HepG2 (cell line): ENCODE results near the gene ANKRA2. TPM values are rescaled to one million over a fixed set of nuclear protein-coding genes. Genes with fewer than 3 reads are reported as not detected.
A peak's percentile ranks its signal among the peaks of the same experiment; 100 is the strongest.

ENCODE experiments used
- BCL3 ChIP-seq: sonication (generic); formaldehyde crosslinking; IDR thresholded peaks from 2 replicates; pipeline ENCODE4 v1.5.1; 2020; ENCODE audit warnings: mild to moderate bottlenecking, missing genetic modification reagents, moderate library complexity
- ELF3 ChIP-seq: IDR thresholded peaks from 2 replicates; pipeline ENCODE4 v1.6.1; 2016; ENCODE audit warnings: missing genetic modification reagents, missing compliant biosample characterization
- FOXK1 ChIP-seq: sonication (generic); formaldehyde crosslinking; IDR thresholded peaks from 2 replicates; pipeline ENCODE4 v1.4.0; 2020; ENCODE audit warnings: low read depth, missing genetic modification reagents, borderline replicate concordance
- HIC2 ChIP-seq: sonication (generic); formaldehyde crosslinking; IDR thresholded peaks from 2 replicates; pipeline ENCODE4 v1.9.0; 2022; ENCODE audit warnings: low read depth, missing genetic modification reagents
- HMG20A ChIP-seq: IDR thresholded peaks from 2 replicates; pipeline ENCODE4 v1.6.1; 2016; ENCODE audit warnings: borderline replicate concordance
- HOXA9 ChIP-seq: sonication (generic); formaldehyde crosslinking; IDR thresholded peaks from 2 replicates; pipeline ENCODE4 v1.8.1; 2022; ENCODE audit warnings: missing genetic modification reagents, mild to moderate bottlenecking, moderate library complexity, borderline replicate concordance
- JUN ChIP-seq: sonication (generic); formaldehyde crosslinking; IDR thresholded peaks from 2 replicates; pipeline ENCODE4 v1.4.0; 2020; ENCODE audit warnings: mild to moderate bottlenecking, missing genetic modification reagents
- MAFG ChIP-seq: sonication (generic); formaldehyde crosslinking; IDR thresholded peaks from 2 replicates; pipeline ENCODE4 v1.5.1; 2020; ENCODE audit warnings: mild to moderate bottlenecking, missing genetic modification reagents
- MXD1 ChIP-seq: sonication (generic); formaldehyde crosslinking; IDR thresholded peaks from 2 replicates; pipeline ENCODE4 v1.4.0; 2020; ENCODE audit warnings: mild to moderate bottlenecking, missing genetic modification reagents
- MYPOP ChIP-seq: sonication (generic); formaldehyde crosslinking; IDR thresholded peaks from 2 replicates; pipeline ENCODE4 v1.8.1; 2023; ENCODE audit warnings: mild to moderate bottlenecking, moderate library complexity, missing genetic modification reagents
- POLR2A ChIP-seq, 2 experiments: IDR thresholded peaks; 2 replicates each; pipeline ENCODE4 v1.6.1; 2011; ENCODE audit warnings: low read depth in 2 of 2, low read length in 2 of 2, mild to moderate bottlenecking in 1 of 2, moderate library complexity in 1 of 2; ENCODE audit not compliant: insufficient read depth in 1 of 2
- SAP130 ChIP-seq: IDR thresholded peaks from 2 replicates; pipeline ENCODE4 v1.6.1; 2016; ENCODE audit warnings: low read depth
- SKI ChIP-seq: fragments of 450-650 bp; IDR thresholded peaks from one replicate; pipeline ENCODE4 v1.6.1; 2018; ENCODE audit warnings: mild to moderate bottlenecking; ENCODE audit not compliant: partially characterized antibody
- SMAD9 ChIP-seq: sonication (generic); formaldehyde crosslinking; IDR thresholded peaks from 2 replicates; pipeline ENCODE4 v1.5.1; 2020; ENCODE audit warnings: mild to moderate bottlenecking, missing genetic modification reagents
- STAG1 ChIP-seq: sonication (generic); formaldehyde crosslinking; IDR thresholded peaks from 2 replicates; pipeline ENCODE4 v1.4.0; 2020; ENCODE audit warnings: missing genetic modification reagents
- TEAD3 ChIP-seq: optimal IDR thresholded peaks from 2 replicates; pipeline ENCODE3; 2016; ENCODE audit warnings: borderline replicate concordance
- ZBTB38 ChIP-seq: sonication (generic); formaldehyde crosslinking; IDR thresholded peaks from 2 replicates; pipeline ENCODE4 v1.5.1; 2020; ENCODE audit warnings: mild to moderate bottlenecking, missing genetic modification reagents
- ZBTB39 ChIP-seq: sonication (generic); formaldehyde crosslinking; IDR thresholded peaks from 2 replicates; pipeline ENCODE4 v1.5.0; 2020; ENCODE audit warnings: missing genetic modification reagents
- ZFAT ChIP-seq: sonication (generic); formaldehyde crosslinking; conservative IDR thresholded peaks from 2 replicates; pipeline ENCODE4 v1.8.1; 2023; ENCODE audit warnings: missing genetic modification reagents, inconsistent platforms
- ZFP91 ChIP-seq: sonication (generic); formaldehyde crosslinking; IDR thresholded peaks from 2 replicates; pipeline ENCODE4 v1.9.0; 2022; ENCODE audit warnings: missing genetic modification reagents, mild to moderate bottlenecking, borderline replicate concordance
- ZKSCAN8 ChIP-seq: IDR thresholded peaks from 2 replicates; pipeline ENCODE4 v1.6.1; 2016; ENCODE audit warnings: borderline replicate concordance, missing genetic modification reagents, missing compliant biosample characterization
- ZNF136 ChIP-seq: sonication (generic); formaldehyde crosslinking; IDR thresholded peaks from 2 replicates; pipeline ENCODE4 v1.8.1; 2022; ENCODE audit warnings: low read depth, mild to moderate bottlenecking, moderate library complexity, missing genetic modification reagents
- polyA plus RNA-seq, 8 experiments: library from polyadenylated mRNA; depleted of rRNA in 3 of 8; stranded (reverse) in 7 of 8; unstranded in 1 of 8; fragments of >200 nt; fragmentation: Illumina TruSeq in 4 of 8; extraction: Trizol in 4 of 8; gene quantifications; 2 replicates each; pipeline versions ENCODE4 v1.2.1 to v1.2.3, GENCODE V29; 2011 to 2016; ENCODE audit warnings: low read depth in 4 of 8, missing spikeins in 1 of 8, mixed read lengths in 1 of 8; ENCODE audit not compliant: insufficient read depth in 1 of 8
- total RNA-seq, 5 experiments: library from RNA; depleted of rRNA; stranded (reverse); fragments of >200 nt; fragmentation: Illumina TruSeq; extraction: Trizol; gene quantifications; 2 replicates each; pipeline ENCODE4 v1.2.3, GENCODE V29; 2016; ENCODE audit warnings: low read depth in 1 of 5

Gene ANKRA2
- total and polyA plus RNA-seq, 2 of the 13 experiments (the other 11 are each of a cell fraction or from before 2014, with no cell fraction given): 23.6 to 33.6 TPM

- TF ChIP-seq ZBTB39 (CRISPR knock-in tag): no peak
- no peak for TF ChIP-seq BCL3 (CRISPR knock-in tag)
- TF ChIP-seq POLR2A (IDR thresholded peaks at IDR 0.05; ENCODE audit: insufficient read depth in 1 of 2, low read depth in 2 of 2, low read length in 2 of 2): no peak
- no peak for TF ChIP-seq HIC2 (CRISPR knock-in tag)
- peak; percentile 36 for TF ChIP-seq SKI
- TF ChIP-seq ZNF136 (CRISPR knock-in tag): 0 out of 2 replicates have a peak, but pooled peaks have one; percentile 36
- peak; percentile 55; the same call in 1 of the 2 replicates for TF ChIP-seq HMG20A (CRISPR knock-in tag)
- TF ChIP-seq STAG1: no peak
- no peak for TF ChIP-seq ZBTB38
- TF ChIP-seq SAP130: peak; percentile 76
- no peak for TF ChIP-seq ZFAT
- no peak for TF ChIP-seq MXD1 (CRISPR knock-in tag)
- TF ChIP-seq TEAD3: peak; percentile 56
- no peak for TF ChIP-seq ZKSCAN8 (CRISPR knock-in tag)
- TF ChIP-seq MAFG (CRISPR knock-in tag): no peak
- TF ChIP-seq ZFP91 (CRISPR knock-in tag): no peak
- no peak for TF ChIP-seq MYPOP (CRISPR knock-in tag)
- peak; percentile 76; the same call in 1 of the 2 replicates for TF ChIP-seq FOXK1 (CRISPR knock-in tag)
- TF ChIP-seq SMAD9 (CRISPR knock-in tag): no peak
- TF ChIP-seq JUN (CRISPR knock-in tag): no peak
- TF ChIP-seq HOXA9 (CRISPR knock-in tag): no peak
- peak; percentile 79 for TF ChIP-seq ELF3
Observed at GRCh38 chr5:73605223-73606087, 40.0 kb upstream of the ANKRA2 start (continued).
